HG03060 (cell line): ENCODE data around the gene NUDT22.
A peak's percentile ranks its signal among the peaks of the same experiment; 100 is the strongest.

ENCODE experiments used
- ATAC-seq: cut with Tn5 transposase; IDR thresholded peaks from one replicate; pipeline ENCODE4 v1.9.1; 2021; ENCODE audit warnings: low read depth, moderate number of reproducible peaks; ENCODE audit not compliant: unreplicated experiment

The NUDT22 gene

DNA sequence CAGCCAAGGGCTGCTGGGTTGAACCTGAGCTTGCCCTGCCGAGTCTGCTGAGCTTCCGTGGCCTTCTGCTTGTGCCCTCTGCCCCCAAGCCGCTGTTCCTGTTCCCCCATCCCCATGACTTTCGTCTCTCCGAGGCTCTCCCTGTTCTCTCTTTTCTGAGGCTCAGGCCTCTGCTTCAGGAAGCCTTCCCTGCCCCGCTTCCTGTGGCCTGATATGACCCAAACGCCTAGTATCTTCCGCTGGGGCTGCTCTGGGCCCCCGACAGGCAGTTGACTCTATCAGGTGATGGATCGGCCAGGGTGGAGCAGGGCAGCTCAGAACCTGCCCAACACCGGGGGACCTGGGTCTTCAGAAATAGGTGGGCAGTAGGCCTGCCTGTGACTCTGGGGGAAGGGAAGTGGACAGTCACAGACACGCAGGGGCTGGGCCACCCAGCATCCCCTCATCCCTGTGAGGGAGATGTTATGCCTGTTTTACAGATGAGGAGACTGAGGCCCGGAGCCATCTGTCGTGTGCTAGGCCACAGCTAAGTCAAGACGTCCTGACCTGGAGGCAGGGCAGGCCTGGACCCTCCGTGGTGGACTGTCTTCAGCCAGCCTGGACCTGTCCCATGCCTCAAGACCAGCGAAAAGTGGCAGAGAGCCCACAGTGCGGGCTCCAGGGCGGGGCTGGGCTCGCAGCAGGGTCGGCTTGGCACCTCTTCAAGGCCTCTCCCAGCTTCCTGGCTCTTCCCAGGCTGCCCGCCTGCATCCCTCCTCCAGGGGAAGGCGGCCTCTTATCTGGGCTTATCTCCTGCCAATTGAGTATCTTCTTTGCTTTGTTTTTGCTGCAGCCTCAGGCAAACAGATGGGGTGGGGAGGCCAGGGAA, 42.2 kb downstream of the NUDT22 start:
- no peak for ATAC-seq

DNA sequence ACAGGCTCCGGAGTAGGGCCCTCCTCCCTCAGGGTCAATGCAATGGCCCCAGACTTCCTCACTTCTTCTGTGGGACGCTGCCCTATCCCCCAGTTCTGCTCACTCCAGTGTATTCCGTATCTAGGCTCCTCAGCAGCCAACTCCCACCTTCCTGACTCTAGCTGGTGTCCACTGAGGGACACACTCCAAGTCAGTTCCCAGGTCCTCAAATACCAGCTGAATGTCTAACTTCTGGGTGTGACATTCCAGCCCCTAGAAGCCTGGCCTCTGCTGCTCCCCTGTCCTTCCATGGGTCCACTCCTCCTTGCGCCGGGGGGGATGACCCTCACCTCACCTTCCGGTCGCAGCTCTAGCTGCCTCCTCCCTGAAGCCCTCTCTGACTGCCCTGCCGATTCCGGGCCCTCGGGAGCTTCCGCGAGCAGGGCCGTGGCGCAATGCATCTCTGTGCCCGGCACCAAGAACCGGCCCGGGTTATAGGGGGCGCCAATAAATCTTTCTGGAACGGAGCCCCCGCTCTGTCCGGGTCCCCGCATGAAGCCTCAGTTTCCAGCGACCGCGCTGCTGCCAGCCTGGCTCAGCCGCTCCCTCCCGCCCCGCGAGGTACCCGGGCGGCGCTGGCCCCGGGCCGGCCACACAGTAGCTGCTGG, 42.9 kb downstream of the NUDT22 start:
- ATAC-seq: no peak

DNA sequence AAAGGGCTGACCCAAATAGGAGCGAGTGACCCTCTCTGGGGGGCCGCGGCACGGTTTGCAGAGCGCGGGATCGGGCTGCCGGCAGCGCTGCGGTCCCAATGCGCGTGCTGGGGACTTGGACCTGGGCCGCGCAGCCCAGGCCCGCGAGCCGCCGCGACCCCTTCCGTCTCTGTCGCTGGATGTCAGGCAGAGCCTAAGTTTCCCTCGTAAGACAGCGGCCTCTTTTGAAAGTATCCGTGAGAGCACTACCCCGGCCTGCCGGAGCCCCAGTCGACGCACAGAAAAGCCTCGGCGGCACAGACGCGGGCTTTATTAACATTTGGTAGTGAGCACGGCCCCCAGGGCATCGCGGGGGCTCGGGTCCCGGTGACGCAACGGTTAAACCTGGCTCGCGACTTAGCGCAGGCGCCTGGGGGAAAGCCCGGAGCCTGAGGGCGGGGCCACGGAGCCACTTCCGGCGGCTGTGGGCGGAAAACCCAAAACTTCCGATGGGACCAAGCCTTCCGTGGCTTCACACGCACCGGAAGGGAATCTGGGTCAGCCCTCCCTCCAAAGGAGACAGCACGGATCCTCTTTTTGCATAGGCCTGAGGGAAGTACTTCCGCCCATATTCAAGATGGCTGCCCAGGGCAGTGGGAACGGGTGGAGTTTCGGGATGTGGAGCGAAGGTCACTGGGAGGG, 43.6 kb downstream of the NUDT22 start:
- ATAC-seq: peak; percentile 71

DNA sequence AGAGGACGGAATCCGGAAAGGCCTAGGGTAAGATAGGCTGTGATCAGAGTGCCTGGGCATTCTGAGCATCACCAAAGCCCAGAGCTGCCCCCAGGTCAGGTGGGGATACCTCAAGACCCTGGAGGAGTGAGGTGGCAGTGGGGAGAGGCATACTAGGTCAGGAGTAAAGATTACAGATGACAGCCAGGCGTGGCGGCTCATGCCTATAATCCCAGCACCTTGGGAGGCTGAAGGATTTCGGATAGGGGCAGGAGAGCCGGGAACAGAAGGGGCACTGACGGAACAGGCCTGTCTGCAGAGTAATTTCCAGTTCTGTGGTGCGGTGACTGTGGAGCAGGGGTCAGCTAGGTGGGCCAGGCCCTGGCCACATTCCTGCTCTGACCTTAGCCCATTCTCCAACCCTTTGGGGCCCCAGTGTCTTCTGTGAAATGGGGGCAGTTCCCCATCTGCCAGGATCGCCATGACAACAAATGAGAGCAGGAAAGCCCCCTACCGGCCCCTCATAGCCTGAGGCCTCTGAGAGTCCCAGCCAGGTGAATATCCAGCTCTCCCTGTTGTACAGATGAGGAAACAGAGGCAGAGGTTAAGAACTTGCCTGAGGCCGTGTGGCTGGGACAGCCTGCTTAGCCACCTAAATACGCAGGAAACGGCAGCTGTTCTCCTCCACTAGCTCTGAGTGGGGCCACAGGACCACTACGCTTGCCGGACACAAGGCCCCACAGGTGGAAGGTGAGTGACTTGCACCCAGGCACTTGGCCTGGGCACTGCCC, 49.1 kb downstream of the NUDT22 start:
- no peak for ATAC-seq

DNA sequence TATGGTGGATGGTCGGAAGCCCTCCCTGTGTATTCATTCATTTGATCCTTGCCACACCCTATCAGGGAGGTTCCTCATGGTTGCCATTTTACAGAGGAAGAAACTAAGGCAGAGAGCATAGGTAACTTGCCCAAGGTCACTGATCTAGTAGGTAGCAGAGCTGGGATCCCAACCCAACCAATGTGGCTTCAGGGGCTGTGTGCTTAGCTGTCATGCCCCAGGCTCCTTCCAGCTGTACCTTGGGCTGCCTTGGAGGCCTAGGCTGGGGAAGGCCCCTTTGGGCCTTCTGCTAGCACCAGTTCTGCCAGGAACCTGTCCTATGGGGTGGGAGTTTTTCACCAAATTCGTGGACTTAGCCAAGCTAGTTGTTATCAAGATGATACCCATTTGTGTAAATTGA, 49.8 kb downstream of the NUDT22 start:
- no peak for ATAC-seq

DNA sequence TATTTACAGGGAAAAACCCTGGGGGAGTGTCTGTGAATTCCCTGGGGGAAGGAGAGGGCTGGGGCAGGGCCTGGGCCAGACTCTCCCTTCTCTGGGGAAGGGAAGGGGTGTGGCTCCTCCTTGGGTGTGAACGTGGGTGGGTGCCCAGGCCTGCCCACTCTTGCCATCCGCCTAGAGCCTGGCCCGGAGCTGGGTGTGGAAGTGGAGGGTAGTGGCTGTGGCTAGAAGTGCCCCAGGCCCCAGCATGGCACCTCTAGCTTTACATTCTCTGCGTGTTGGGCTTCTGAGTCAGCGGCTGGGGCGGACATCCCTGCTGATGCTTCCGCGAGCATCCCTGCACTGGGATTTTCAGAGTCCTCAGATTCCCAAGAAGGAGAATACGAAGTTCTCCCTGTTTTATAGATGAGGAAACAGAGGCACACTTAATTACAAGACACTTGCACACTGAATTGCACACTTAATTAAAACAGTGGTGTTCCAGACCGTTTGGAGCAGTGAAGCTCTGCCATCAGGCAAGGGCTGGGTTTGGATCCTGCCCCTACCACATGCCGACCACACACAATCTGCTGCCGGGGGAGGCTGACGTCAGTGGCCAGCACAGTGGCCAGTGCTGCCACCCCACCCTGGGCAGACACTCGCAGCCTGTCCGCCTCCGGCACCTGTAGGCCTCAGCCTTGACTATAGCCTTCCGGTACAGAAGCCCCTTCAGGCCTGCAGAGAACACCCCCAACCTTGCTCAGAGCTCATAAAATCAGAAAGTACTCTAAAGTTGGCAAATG, 50.8 kb downstream of the NUDT22 start:
- ATAC-seq: no peak

DNA sequence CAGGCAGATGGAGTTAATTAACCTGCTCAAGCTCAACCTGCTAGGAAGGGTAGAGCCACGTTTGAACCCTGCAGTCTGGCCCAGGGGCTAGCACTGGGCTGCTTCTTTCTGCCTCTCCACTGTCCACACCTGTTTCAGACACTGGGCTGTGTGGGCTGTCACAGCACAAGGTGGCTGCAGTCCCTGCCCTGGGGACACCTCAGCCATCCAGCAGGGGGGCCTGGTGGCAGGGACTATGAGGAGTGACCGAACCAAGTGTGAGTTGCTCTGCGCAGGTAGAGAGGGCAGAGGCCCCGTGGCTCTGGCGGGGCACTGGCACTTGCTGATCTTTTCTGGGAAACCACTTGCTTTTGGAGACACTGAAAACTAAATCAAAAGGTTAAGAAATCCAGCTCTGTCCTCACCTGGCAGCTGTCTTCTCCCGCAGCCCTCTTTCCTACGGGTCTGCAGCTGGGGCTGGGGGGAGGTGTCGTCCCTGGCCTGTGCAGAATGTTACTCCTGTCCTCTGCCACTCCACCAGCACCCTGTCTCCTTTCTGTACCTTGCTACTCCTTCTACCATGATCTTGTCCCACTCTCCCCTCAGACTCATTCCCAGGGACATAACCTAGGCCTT, 52.6 kb downstream of the NUDT22 start:
- ATAC-seq: no peak
